ENCODE measurements around the gene EPSTI1.

The EPSTI1 gene

DNA sequence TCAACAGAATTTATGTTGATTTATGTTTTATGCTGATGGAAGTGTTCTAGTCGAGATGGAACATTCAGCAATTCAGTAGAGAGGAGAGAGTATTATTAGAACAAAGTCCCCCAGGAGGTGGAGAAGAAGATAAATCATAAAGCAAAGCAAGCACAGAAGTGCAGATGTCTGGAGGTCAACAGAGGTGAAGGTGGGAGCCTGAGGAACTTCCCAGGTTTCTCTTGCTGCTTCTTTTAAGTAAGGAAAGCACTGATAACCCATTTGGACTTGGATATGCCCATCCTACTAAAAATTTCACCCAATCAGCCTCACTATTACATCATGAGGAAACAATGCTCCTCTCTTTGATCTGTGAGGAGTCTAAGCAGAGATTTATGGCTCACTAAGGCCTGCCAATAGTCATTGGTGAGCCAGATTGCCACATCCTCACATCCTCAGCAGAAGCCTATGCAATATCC is 98.8 kb downstream of the EPSTI1 start:
- H3K18ac ChIP-seq (ENCODE audit: low read length): no peak overlapping the region
- H3K79me1 ChIP-seq (ENCODE audit: low read depth, low read length): no peaks in the 10 kb centered on the region
- no peak overlapping the region for H4K91ac ChIP-seq (ENCODE audit: low read depth, low read length, poor library complexity)
- H3K9ac ChIP-seq (ENCODE audit: low read depth, low read length, poor library complexity): no peak overlapping the region
- H3K36me3 ChIP-seq (replicated peaks in 1 of 2; ENCODE audit: control insufficient read depth in 2 of 2, insufficient read depth in 2 of 2, low read length in 2 of 2): no peaks in the 10 kb centered on the region
- no peak overlapping the region for H2BK12ac ChIP-seq (ENCODE audit: low read length)
- H3K14ac ChIP-seq (ENCODE audit: low read length): no peak overlapping the region
- no CpG with 5 or more reads among the region's 1 CpG for WGBS, 2 donors (ENCODE audit: extremely low coverage in 2 of 2, insufficient read length in 2 of 2, insufficient replicate concordance in 1 of 2)
- H3K4me3 ChIP-seq (ENCODE audit: low read length in 2 of 2): no peak overlapping the region
- no peaks in the 10 kb centered on the region for H3K27me3 ChIP-seq (ENCODE audit: control insufficient read depth in 3 of 3, insufficient read depth in 3 of 3, low read depth in 1 of 3, low read length in 3 of 3)
- no peak overlapping the region for H3K4me2 ChIP-seq (ENCODE audit: insufficient read depth, low read length, poor library complexity, severe bottlenecking)
- H3K27ac ChIP-seq (replicated peaks; ENCODE audit: low read length): no peak overlapping the region
- H2BK5ac ChIP-seq (ENCODE audit: low read length): no peak overlapping the region
- no peak for DNase-seq (ENCODE audit: low spot score)
- H4K8ac ChIP-seq (ENCODE audit: low read depth, low read length): no peak overlapping the region
- H3K4ac ChIP-seq (ENCODE audit: low read length): no peak overlapping the region
- no peaks in the 10 kb centered on the region for H3K9me3 ChIP-seq (replicated peaks in 1 of 2; ENCODE audit: control insufficient read depth in 2 of 2, insufficient read depth in 1 of 2, low read depth in 1 of 2, low read length in 2 of 2)
- no peak overlapping the region for H3K23ac ChIP-seq (ENCODE audit: low read depth, low read length, poor library complexity)
- H2AK5ac ChIP-seq (ENCODE audit: low read depth, low read length): no peak overlapping the region
- H3K4me1 ChIP-seq (ENCODE audit: control insufficient read depth in 2 of 2, insufficient read depth in 1 of 2, low read depth in 1 of 2, low read length in 2 of 2): no peaks in the 10 kb centered on the region
- no peak overlapping the region for H2BK15ac ChIP-seq (ENCODE audit: low read length)
- no peak overlapping the region for H2BK120ac ChIP-seq (ENCODE audit: low read depth, low read length)
- H2AFZ ChIP-seq (ENCODE audit: low read length): no peak overlapping the region

- H3K14ac ChIP-seq (ENCODE audit: low read length): no peak overlapping the region
- H3K4me3 ChIP-seq (ENCODE audit: low read length in 2 of 2): no peak overlapping the region
- H3K9me3 ChIP-seq (replicated peaks in 1 of 2; ENCODE audit: control insufficient read depth in 2 of 2, insufficient read depth in 1 of 2, low read depth in 1 of 2, low read length in 2 of 2): no peaks in the 10 kb centered on the region
- H3K9ac ChIP-seq (ENCODE audit: low read depth, low read length, poor library complexity): no peak overlapping the region
- H3K23ac ChIP-seq (ENCODE audit: low read depth, low read length, poor library complexity): no peak overlapping the region
- no peak overlapping the region for H3K4ac ChIP-seq (ENCODE audit: low read length)
- no peak overlapping the region for H2BK120ac ChIP-seq (ENCODE audit: low read depth, low read length)
- no peak overlapping the region for H2AFZ ChIP-seq (ENCODE audit: low read length)
- no peak overlapping the region for H4K91ac ChIP-seq (ENCODE audit: low read depth, low read length, poor library complexity)
- no peaks in the 10 kb centered on the region for H3K27me3 ChIP-seq (ENCODE audit: control insufficient read depth in 3 of 3, insufficient read depth in 3 of 3, low read depth in 1 of 3, low read length in 3 of 3)
- H3K4me1 ChIP-seq (ENCODE audit: control insufficient read depth in 2 of 2, insufficient read depth in 1 of 2, low read depth in 1 of 2, low read length in 2 of 2): no peaks in the 10 kb centered on the region
- no peak overlapping the region for H2BK15ac ChIP-seq (ENCODE audit: low read length)
- no peaks in the 10 kb centered on the region for H3K36me3 ChIP-seq (replicated peaks in 1 of 2; ENCODE audit: control insufficient read depth in 2 of 2, insufficient read depth in 2 of 2, low read length in 2 of 2)
- H3K4me2 ChIP-seq (ENCODE audit: insufficient read depth, low read length, poor library complexity, severe bottlenecking): no peak overlapping the region
- no peak overlapping the region for H2AK5ac ChIP-seq (ENCODE audit: low read depth, low read length)
- H4K8ac ChIP-seq (ENCODE audit: low read depth, low read length): no peak overlapping the region
- no CpG with 5 or more reads among the region's 3 CpGs for WGBS, 2 donors (ENCODE audit: extremely low coverage in 2 of 2, insufficient read length in 2 of 2, insufficient replicate concordance in 1 of 2)
- H3K79me1 ChIP-seq (ENCODE audit: low read depth, low read length): no peaks in the 10 kb centered on the region
- H3K18ac ChIP-seq (ENCODE audit: low read length): no peak overlapping the region
- H2BK5ac ChIP-seq (ENCODE audit: low read length): no peak overlapping the region
- no peak for DNase-seq (ENCODE audit: low spot score)
- no peak overlapping the region for H2BK12ac ChIP-seq (ENCODE audit: low read length)
- H3K27ac ChIP-seq (replicated peaks; ENCODE audit: low read length): no peak overlapping the region
These were observed 99.3 kb downstream of the EPSTI1 start for GRCh38 chr13:42892760-42893159.

GRCh38 chr13:42891591-42891990 is 100.5 kb downstream of the EPSTI1 start:
- Histone ChIP-seq H3K9me3 (replicated peaks in 1 of 2; ENCODE audit: control insufficient read depth in 2 of 2, insufficient read depth in 1 of 2, low read depth in 1 of 2, low read length in 2 of 2) (no peaks in the 10 kb centered on the region), H2AK5ac (ENCODE audit: low read depth, low read length) (no peak overlapping the region), H3K79me1 (ENCODE audit: low read depth, low read length) (no peaks in the 10 kb centered on the region), H3K27me3 (ENCODE audit: control insufficient read depth in 3 of 3, insufficient read depth in 3 of 3, low read depth in 1 of 3, low read length in 3 of 3) (no peaks in the 10 kb centered on the region), H4K91ac (ENCODE audit: low read depth, low read length, poor library complexity) (no peak overlapping the region), H3K4me2 (ENCODE audit: insufficient read depth, low read length, poor library complexity, severe bottlenecking) (no peak overlapping the region), H2BK120ac (ENCODE audit: low read depth, low read length) (no peak overlapping the region), H4K8ac (ENCODE audit: low read depth, low read length) (no peak overlapping the region), H3K4me1 (ENCODE audit: control insufficient read depth in 2 of 2, insufficient read depth in 1 of 2, low read depth in 1 of 2, low read length in 2 of 2) (no peaks in the 10 kb centered on the region), H3K23ac (ENCODE audit: low read depth, low read length, poor library complexity) (no peak overlapping the region), H3K27ac (replicated peaks; ENCODE audit: low read length) (no peak overlapping the region), H3K14ac (ENCODE audit: low read length) (no peak overlapping the region), H3K36me3 (replicated peaks in 1 of 2; ENCODE audit: control insufficient read depth in 2 of 2, insufficient read depth in 2 of 2, low read length in 2 of 2) (no peaks in the 10 kb centered on the region), H3K4ac (ENCODE audit: low read length) (no peak overlapping the region), H3K4me3 (ENCODE audit: low read length in 2 of 2) (no peak overlapping the region), H2BK5ac (ENCODE audit: low read length) (no peak overlapping the region), H2AFZ (ENCODE audit: low read length) (no peak overlapping the region), H3K9ac (ENCODE audit: low read depth, low read length, poor library complexity) (no peak overlapping the region), H2BK12ac (ENCODE audit: low read length) (no peak overlapping the region), H3K18ac (ENCODE audit: low read length) (no peak overlapping the region), H2BK15ac (ENCODE audit: low read length) (no peak overlapping the region)
- no peak for DNase-seq (ENCODE audit: low spot score)
- WGBS, 2 donors (ENCODE audit: extremely low coverage in 2 of 2, insufficient read length in 2 of 2, insufficient replicate concordance in 1 of 2): 100% methylated on average over 2 of the region's 3 CpGs; no CpG with 5 or more reads in 1 of the 2 donors

- Histone ChIP-seq H2BK5ac (ENCODE audit: low read length) (no peak overlapping the region), H3K18ac (ENCODE audit: low read length) (no peak overlapping the region), H3K23ac (ENCODE audit: low read depth, low read length, poor library complexity) (no peak overlapping the region), H3K4me1 (ENCODE audit: control insufficient read depth in 2 of 2, insufficient read depth in 1 of 2, low read depth in 1 of 2, low read length in 2 of 2) (peaks cover 0 to 2% of the 10 kb centered on the region in 2 donors), H2BK15ac (ENCODE audit: low read length) (no peak overlapping the region), H3K4me3 (ENCODE audit: low read length in 2 of 2) (no peak overlapping the region), H3K36me3 (replicated peaks in 1 of 2; ENCODE audit: control insufficient read depth in 2 of 2, insufficient read depth in 2 of 2, low read length in 2 of 2) (no peaks in the 10 kb centered on the region), H3K79me1 (ENCODE audit: low read depth, low read length) (no peaks in the 10 kb centered on the region), H2BK120ac (ENCODE audit: low read depth, low read length) (no peak overlapping the region), H3K4me2 (ENCODE audit: insufficient read depth, low read length, poor library complexity, severe bottlenecking) (no peak overlapping the region), H3K27me3 (ENCODE audit: control insufficient read depth in 3 of 3, insufficient read depth in 3 of 3, low read depth in 1 of 3, low read length in 3 of 3) (no peaks in the 10 kb centered on the region), H2BK12ac (ENCODE audit: low read length) (no peak overlapping the region), H2AK5ac (ENCODE audit: low read depth, low read length) (no peak overlapping the region), H3K14ac (ENCODE audit: low read length) (no peak overlapping the region), H3K9me3 (replicated peaks in 1 of 2; ENCODE audit: control insufficient read depth in 2 of 2, insufficient read depth in 1 of 2, low read depth in 1 of 2, low read length in 2 of 2) (no peaks in the 10 kb centered on the region), H2AFZ (ENCODE audit: low read length) (no peak overlapping the region), H4K91ac (ENCODE audit: low read depth, low read length, poor library complexity) (no peak overlapping the region), H3K4ac (ENCODE audit: low read length) (no peak overlapping the region), H4K8ac (ENCODE audit: low read depth, low read length) (no peak overlapping the region), H3K27ac (replicated peaks; ENCODE audit: low read length) (no peak overlapping the region), H3K9ac (ENCODE audit: low read depth, low read length, poor library complexity) (no peak overlapping the region)
- DNase-seq (ENCODE audit: low spot score): no peak
- whole genome bisulfite sequencing, 2 donors (ENCODE audit: extremely low coverage in 2 of 2, insufficient read length in 2 of 2, insufficient replicate concordance in 1 of 2): no CpG with 5 or more reads among the region's 8 CpGs
These were observed 106.7 kb downstream of the EPSTI1 start for GRCh38 chr13:42885325-42885724.
